Stimulated activated naive CD8-positive, alpha-beta T cell treated with anti-CD3 and anti-CD28 coated beads, Interleukin-15, Interleukin-2, amounts not matched to agents 100 U/mL and 50 U/mL, for 24 hours (primary cell): ENCODE data around the gene TNFRSF6B.
A peak's percentile ranks its signal among the peaks of the same experiment; 100 is the strongest.

Experiments
- ATAC-seq: fragments of 150-1000 bp; cut with Tn5 transposase; one replicate; pipeline ENCODE4 v1.10.0; 2021
- DNase-seq: peaks from one replicate; pipeline ENCODE4 v3.0.0; 2021

The TNFRSF6B gene

DNA sequence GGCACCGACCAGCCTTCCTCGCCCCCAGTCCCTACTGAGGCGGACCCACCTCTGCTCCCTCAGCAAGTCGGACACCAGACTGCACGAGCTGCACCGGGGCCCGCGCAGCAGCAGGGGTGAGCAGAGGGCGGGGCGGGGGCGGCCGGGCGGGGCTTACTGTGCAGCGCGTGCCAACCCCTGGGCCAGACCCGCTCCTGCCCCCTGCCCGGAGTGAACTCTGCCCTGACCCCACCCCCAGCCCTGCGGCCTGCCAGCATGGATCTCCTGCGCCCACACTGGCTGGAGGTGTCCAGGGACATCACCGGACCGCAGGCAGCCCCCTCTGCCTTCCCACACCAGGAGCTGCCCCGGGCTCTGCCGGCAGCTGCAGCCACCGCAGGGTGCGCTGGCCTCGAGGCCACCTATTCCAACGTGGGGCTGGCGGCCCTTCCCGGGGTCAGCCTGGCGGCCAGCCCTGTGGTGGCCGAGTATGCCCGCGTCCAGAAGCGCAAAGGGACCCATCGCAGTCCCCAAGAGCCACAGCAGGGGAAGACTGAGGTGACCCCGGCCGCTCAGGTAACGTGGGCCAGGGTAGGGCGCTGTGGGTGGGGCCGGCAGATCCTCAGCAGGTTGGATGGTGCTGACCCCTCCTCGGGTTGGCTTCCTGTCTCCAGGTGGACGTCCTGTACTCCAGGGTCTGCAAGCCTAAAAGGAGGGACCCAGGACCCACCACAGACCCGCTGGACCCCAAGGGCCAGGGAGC lies 41.7 kb downstream of the TNFRSF6B start:
- DNase-seq (peak; percentile 48), ATAC-seq (no peak)

DNA sequence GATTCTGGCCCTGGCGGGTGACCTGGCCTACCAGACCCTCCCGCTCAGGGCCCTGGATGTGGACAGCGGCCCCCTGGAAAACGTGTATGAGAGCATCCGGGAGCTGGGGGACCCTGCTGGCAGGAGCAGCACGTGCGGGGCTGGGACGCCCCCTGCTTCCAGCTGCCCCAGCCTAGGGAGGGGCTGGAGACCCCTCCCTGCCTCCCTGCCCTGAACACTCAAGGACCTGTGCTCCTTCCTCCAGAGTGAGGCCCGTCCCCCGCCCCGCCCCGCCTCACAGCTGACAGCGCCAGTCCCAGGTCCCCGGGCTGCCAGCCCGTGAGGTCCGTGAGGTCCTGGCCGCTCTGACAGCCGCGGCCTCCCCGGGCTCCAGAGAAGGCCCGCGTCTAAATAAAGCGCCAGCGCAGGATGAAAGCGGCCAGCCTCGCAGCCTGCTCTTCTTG lies 42.3 kb downstream of the TNFRSF6B start:
- DNase-seq: peak; percentile 43
- no peak for ATAC-seq

DNA sequence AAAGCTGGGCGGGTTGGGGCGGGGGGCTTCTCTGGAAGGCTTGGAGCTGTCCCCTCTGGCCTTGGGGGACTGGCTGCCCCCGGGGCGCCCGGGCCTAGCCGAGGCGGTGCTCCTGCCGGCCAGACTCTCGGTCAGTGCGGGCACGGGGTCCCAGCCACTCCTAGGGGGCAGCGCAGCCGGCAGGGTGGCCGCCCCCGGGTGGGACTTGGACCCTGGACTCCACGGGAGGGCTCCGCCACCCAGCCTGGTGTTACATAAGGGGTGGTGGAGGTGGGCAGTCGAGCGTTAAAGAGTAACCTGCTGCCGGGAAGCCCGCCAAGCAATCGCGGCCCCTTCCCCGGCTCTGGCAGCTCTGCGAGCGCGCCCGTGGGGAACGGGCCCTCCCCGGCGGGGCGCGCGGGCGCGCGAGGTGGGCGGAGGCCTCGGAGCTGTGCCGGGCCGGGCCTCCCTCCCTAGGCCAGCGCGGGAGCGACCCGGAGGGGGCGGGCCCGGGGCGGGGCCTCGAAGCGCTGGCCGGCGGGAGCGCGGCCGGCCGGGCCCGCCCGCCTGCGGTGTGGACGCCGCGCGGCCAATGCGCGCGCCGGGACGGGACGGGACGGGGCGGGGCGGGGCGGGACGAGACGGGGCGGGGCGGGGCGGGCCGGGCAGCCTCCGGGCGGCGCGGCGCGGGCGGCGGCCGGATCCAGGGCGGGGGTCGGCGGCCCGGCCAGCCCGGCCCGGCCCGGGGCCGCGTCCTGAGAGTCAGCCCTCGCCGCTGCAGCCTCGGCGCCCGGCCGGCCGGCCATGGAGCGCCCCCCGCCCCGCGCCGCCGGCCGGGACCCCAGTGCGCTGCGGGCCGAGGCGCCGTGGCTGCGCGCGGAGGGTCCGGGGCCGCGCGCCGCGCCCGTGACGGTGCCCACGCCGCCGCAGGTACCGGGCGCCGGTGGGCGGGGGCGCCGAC lies 42.9 kb downstream of the TNFRSF6B start, which contains the start of gene SLC2A4RG:
TSS of gene SLC2A4RG (plus strand) at position 647 of the 940 bp plus-strand sequence. CDS start at position 784, 137 bp downstream.
- peak; percentile 77 for DNase-seq
- ATAC-seq: peak; percentile 64

DNA sequence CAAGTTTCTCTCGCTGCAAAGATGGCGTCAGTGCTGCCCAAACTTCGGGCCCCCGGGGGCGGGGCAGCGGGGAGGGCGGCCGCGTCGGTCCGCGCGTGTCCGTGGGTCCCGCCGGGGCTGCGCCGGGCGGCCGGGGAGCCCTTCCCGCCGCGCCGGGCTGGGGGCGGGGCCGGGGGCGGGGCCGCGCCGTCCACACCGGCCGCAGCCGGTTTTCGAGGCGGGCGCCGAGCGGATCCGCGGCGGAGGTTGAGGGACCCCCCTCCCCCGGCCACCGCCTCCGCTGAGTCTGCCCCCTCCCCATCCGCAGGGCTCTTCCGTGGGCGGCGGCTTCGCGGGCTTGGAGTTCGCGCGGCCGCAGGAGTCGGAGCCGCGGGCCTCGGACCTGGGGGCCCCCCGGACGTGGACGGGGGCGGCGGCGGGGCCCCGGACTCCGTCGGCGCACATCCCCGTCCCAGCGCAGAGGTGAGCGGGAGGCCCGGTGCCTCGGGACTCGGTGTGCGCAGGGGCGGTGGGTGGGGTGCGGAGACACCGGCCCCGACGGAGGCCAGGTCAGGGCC lies 43.7 kb downstream of the TNFRSF6B start:
- DNase-seq (peak; percentile 46), ATAC-seq (no peak)

DNA sequence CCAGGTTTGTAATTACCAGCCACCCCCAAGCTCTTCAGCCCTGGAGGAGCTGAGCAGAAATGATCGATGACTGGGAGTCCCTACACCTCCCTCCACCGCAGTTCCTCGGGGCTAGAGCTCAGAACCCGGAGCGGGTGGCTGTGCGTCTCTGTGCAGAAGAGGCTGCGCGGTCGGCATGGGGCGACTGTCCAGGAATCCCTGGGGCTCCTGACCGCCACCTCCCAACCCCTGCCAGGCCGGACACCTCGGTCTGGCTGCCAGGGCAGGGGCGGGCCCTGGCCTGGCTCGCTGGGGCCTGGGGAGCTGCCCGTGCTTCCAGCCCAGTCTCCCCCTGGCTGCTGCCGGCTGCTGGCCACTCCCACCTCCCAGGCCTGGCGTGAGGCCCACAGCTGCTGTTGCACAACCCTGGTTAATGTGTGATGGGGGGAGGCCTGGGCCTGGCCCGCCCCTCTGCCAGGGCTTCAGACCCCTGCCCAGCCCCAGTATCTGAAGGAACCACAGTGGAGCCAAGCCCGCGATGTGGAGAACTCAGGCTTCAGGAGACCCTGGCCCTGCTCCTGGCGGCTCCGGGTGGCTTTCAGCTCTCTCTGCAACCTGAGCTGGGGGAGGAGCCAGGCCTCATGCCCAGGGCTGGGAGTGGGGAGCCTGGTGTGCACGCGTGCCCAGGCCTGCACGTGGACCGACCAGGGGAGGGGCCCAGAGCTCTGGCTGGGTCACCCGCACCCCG lies 44.3 kb downstream of the TNFRSF6B start:
- ATAC-seq: no peak

DNA sequence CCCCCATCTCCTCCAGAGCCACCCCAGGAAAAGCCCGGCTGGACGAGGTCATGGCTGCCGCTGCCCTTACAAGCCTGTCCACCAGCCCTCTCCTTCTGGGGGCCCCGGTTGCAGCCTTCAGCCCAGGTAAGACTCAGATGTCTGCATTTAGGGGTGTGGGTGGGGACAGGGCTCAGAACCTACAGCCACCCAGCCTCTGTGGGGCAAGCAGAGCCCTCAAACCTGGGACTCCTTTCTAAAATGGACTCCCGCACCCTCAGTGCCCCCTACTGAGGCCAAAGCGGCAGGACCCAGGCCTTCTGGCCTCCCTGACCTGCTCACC lies 44.9 kb downstream of the TNFRSF6B start:
- ATAC-seq (no peak), DNase-seq (no peak)

More for the DNA sequence above, 44.3 kb downstream of the TNFRSF6B start:
- peak; percentile 39 for DNase-seq

DNA sequence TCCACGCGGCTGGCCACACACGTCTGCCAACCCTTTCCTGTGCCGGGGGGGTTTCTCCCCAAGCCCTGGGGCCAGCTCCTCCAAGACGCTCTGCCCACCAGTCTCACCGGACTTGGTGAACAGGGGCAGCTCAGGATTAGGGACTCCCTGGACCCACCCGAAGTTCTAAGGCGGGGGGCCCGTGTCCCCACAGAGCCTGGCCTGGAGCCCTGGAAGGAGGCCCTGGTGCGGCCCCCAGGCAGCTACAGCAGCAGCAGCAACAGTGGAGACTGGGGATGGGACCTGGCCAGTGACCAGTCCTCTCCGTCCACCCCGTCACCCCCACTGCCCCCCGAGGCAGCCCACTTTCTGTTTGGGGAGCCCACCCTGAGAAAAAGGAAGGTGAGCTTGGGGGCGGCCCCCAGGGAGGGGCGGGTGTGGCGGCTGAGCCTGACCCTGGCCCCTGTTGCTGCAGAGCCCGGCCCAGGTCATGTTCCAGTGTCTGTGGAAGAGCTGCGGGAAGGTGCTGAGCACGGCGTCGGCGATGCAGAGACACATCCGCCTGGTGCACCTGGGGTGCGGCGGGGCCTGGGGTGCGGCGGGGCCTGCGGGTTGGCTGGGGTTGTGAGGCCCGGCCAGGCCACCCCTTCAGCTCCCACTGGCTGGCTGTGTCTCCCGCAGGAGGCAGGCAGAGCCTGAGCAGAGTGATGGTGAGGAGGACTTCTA lies 45.4 kb downstream of the TNFRSF6B start:
- DNase-seq (no peak), ATAC-seq (no peak)

DNA sequence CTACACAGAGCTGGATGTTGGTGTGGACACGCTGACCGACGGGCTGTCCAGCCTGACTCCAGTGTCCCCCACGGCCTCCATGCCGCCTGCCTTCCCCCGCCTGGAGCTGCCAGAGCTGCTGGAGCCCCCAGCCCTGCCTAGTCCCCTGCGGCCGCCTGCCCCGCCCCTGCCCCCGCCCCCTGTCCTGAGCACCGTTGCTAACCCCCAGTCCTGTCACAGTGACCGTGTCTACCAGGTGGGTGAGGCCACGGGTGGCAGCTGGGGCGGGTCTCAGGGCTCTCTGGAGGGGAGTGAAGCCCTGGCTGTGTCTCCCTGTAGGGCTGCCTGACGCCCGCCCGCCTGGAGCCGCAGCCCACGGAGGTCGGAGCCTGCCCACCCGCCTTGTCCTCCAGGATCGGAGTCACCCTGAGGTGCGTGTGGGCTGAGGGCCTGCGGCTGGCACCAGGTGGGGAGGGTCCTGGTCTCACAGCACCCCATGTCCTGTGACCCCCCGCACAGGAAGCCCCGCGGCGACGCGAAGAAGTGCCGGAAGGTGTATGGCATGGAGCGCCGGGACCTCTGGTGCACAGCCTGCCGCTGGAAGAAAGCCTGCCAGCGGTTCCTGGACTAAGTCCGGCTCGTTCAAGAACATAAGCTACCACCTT lies 46.1 kb downstream of the TNFRSF6B start:
- ATAC-seq: no peak
- no peak for DNase-seq

DNA sequence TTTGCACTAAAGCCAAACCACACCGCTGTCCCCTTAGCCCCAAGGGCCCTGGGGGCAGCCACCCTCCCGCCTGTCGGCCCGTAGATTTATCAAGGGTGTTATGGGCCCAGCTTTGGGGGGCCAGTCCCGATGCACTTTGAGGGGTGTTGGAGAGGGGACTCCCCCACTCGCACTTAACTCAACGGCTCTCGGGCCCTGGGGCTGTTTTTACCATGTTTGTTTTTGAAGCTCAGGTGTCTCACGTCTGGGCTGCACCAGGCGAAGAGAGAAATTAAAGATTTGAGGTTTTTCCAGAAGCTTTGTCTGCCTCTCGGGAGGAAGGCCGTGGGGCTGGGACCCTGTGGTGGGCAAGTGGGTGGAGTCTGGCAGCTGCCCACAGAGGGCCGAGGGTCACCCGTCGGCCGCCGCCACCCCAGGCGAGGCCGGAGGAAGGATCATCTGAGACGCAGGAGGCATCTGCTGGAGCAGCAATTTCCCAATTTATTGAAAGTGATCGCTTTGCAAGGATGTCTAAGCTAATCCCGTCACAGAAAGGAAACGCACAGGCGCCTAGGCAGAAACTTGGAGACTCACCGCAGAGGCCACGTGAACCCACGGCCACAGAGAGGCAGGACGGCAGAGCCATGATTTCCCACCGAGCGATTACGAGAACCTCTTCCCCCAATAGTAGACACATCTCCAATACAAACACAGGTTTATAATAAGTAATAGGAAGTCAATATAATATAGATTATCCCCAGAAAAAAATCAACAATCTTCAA lies 46.9 kb downstream of the TNFRSF6B start:
- DNase-seq (no peak), ATAC-seq (no peak)

DNA sequence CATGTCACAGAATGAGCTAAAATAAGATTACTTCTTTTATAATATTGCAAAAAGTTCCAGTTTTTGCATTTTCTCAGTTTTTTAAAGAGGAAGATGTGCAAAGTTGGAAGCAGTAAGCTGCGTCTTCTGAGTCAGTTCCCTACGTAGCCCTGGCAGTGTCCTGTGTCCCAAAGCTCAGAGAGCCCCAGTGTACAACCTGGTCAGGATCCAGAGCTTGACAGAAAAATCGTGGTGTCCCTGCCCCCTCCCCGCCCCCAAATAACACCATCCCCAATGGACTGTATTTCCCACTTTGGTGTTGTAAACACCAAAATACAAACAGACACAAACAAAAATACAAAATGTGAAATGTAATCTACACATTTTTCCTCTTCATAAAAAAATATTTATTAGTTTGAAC lies 47.7 kb downstream of the TNFRSF6B start:
- ATAC-seq (no peak), DNase-seq (no peak)

DNA sequence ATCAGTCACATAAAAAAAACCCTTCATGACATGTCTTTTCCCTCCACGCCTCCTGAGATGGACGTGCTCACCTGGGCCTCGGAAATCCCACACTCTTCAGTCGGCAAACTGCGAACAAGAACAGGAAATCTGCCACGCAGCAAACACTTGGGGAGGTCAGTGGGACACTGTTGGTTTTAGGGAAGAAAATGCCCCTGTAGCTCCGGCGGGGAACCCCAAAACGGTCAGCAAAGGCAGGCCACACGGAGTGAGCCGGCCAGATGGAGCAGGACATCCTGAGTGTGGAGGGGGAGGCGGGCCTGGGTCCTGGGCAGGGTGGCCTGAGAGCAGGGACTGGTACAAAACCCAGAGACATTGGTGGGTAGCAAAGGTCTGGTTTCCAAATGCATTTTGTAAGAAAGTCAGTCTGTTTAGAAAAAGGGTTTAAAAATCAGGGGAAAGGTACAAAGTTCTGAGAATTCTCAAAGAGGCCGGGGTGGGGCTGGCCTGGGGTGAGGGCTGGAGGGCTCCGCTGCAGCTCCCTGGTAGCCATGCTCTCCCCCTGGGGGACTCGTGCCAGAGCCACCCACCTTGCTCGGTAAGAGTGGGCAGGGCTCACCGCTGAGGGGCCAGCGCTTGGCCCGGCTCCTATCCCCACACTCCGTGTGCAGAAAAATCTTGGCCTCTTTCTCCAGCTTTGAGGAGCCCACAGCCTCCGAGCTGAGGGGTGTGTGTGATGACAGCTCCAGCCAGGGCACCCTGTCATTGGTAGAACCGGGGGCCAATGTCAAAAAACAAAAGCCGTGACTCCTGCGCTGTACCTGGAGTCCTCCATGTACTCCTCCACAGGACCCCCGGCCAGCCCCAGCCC lies 48.3 kb downstream of the TNFRSF6B start:
- ATAC-seq: no peak
- no peak for DNase-seq

DNA sequence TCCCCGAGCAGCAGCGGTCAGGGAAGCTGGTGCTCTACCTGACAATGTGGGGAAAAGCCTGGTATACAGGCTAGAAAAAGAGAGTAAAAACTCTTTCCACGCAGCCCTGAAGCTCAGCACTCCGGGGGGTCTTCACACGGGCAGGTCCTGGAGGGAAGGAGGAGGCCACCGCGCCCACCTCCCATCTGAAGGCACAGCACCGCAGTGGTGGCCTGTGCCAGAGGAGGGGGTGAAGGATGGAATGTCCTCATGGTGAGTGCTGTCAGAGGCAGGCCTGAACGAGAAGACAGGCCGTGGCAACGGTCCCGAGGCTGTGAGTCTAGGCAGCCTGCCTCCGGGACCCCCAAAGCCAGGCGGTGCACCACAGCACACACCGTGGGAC lies 49.0 kb downstream of the TNFRSF6B start:
- no peak for ATAC-seq
- no peak for DNase-seq

DNA sequence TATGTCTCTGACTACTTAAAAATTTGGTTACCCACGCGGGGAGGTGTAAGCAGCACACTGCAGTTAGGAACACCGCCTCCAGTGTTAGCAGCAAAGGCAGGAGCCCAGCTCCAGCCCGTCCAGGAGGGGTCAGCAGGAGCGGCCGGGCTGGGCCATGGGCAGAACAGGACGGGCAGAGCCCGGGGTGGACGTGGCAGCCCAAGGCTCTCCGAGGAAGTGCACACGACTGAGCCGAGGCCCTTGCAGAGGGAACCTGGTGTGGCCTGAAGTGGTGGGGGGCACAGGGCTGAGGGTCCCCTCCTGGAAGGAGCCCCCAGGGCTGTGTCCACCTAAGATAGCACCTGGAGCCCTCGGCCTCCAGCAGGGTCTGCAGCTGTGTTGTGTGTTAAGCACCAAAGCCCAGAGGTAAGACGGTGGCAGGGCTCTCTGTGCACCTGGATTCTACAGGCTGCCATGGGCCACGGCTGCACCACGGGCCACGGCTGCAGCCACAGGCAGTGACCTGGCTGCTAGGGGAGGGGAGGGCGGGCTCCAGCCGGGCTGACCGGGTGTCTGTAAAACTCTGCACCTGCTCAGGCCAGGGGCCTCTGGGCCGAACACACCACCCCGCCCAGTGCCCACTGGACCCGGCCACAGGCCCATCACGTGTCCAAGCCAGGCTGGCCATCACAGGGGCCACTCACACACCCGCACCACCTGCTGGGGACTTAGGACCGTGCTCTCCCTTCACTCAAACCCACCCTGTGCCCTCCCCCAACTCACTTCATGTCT lies 49.7 kb downstream of the TNFRSF6B start:
- no peak for ATAC-seq
- no peak for DNase-seq

DNA sequence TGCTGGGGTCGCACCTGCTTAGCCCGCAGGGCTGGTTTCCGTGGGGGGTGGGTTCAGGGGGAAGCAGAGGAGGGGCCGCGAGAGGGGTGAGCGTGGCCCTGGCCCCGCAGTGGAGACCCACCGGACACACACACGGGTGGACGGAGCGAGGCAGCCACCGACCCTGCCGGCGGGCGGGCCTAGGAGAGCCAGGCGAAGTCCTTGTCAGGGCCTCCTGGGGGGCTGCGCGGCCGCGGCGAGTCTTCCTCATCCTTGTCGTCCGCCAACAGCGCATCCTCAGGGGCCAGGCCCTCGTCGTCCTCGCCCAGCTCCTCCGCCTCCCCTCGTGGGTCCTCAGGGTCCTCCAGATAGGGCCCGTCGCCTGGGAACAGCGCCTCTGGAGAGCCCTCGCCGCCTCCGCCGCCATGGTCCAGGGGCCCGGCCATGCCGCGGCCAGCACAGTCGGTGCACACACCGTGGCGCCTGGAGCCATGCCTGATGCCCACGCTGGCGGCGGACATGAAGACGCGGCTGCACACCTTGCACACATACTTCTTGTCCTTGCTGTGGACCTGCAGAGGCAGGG lies 50.4 kb downstream of the TNFRSF6B start:
- ATAC-seq (no peak), DNase-seq (no peak)

DNA sequence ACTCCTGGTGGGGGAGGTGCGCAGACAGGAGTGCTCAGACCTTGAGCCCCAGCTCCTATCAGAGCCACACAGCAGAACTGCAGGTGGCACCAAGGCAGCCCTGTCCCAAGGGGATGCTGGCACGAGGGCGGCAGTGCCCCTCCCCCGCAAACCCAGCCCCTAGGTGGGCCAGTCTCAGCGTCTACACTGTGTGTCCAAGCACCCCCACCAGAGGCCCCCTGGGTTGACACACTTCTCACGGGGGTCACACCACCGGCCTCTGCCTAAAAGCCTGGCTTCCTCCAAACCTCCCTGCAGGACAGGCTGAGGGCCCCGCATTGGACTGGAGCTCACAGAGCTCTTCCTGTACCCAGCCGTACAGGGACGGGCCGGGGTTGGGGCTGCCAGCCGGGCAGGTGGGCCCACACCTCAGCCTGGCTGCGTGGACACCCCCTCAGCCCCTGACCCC lies 51.2 kb downstream of the TNFRSF6B start:
- DNase-seq (no peak), ATAC-seq (no peak)
